HepG2 (cell line): ENCODE measurements around the gene MYL6B. TPM values are rescaled to one million over a fixed set of nuclear protein-coding genes. Genes with fewer than 3 reads are reported as not detected.
A peak's percentile ranks its signal among the peaks of the same experiment; 100 is the strongest.

Experiments
- ATAC-seq: fragments of 200-7000 bp; cut with Tn5 transposase; 3 replicates; pipeline ENCODE4 v1.9.1; 2020; ENCODE audit warnings: mild to moderate bottlenecking, moderate library complexity
- BruUV-seq: library from RNA; stranded (reverse); fragments of 400-500 nt; replicated peaks from 2 replicates; lab custom pipeline; 2021; lab: Mats Ljungman, UMichigan
- CTCF ChIA-PET: fragments of 300-600 bp; formaldehyde crosslinking; extraction: SDS; loops from one replicate; lab custom pipeline; 2021; ENCODE audit warnings: low total read pairs, inconsistent platforms, low intra/inter-chr PET ratio; lab: Yijun Ruan, JAX
- POLR2A ChIA-PET: fragments of 350-600 bp; sonication (Branson Sonifier 250); formaldehyde crosslinking; loops from one replicate; lab custom pipeline; 2020; ENCODE audit warnings: antibody characterized with exemption, inconsistent platforms; lab: Yijun Ruan, JAX
- DNase-seq: peaks from one replicate; pipeline ENCODE4 v3.0.0-alpha.2; 2015; ENCODE audit warnings: low spot score
- FAIRE-seq: peaks from 3 replicates; lab custom pipeline; 2011; peaks lifted over from hg19 to GRCh38; lab: Jason Lieb, UNC
- H2AFZ ChIP-seq: one replicate; pipeline ENCODE4 v1.6.1; 2011; ENCODE audit warnings: low read length, inconsistent platforms
- H3K27ac ChIP-seq: fragments of 300-600 bp; 3 replicates; pipeline ENCODE4 v1.8.0; 2011; ENCODE audit warnings: mixed run types, mild to moderate bottlenecking, mixed read lengths, low read length, inconsistent platforms; ENCODE audit not compliant: insufficient read depth; ENCODE audit errors: extremely low read length
- H3K27me3 ChIP-seq, 2 experiments: fragments of 200-600 bp in 1 of 2; 2 replicates in 1 of 2; 3 replicates in 1 of 2; pipeline versions ENCODE4 v1.6.0 to v1.8.0; 2011; ENCODE audit warnings: low read length in 2 of 2, mild to moderate bottlenecking in 2 of 2, moderate library complexity in 2 of 2, inconsistent platforms in 1 of 2; ENCODE audit not compliant: insufficient read depth in 2 of 2, control insufficient read depth in 1 of 2
- H3K36me3 ChIP-seq, 2 experiments: fragments of 200-600 bp in 1 of 2; replicated peaks in 1 of 2; 2 replicates in 1 of 2; 3 replicates in 1 of 2; pipeline versions ENCODE4 v1.5.1 to v1.8.0; 2011; ENCODE audit warnings: low read length in 2 of 2, inconsistent platforms in 1 of 2; ENCODE audit not compliant: insufficient read depth in 2 of 2, control insufficient read depth in 1 of 2
- H3K4me1 ChIP-seq: 2 replicates; pipeline ENCODE4 v1.5.1; 2012; ENCODE audit warnings: low read length, inconsistent platforms; ENCODE audit not compliant: insufficient read depth
- H3K4me2 ChIP-seq: 2 replicates; pipeline ENCODE4 v1.6.0; 2011; ENCODE audit warnings: low read depth, low read length, inconsistent platforms
- H3K4me3 ChIP-seq, 3 experiments: fragments of 200-600 bp in 1 of 3; sonication (generic), shearing (Covaris generic) in 1 of 3; replicated peaks in 1 of 3; 2 replicates each; pipeline ENCODE4 v1.5.1; 2011 to 2016; ENCODE audit warnings: low read length in 3 of 3, inconsistent platforms in 2 of 3, low read depth in 2 of 3, mild to moderate bottlenecking in 2 of 3, control low read depth in 1 of 3, mixed read lengths in 1 of 3; ENCODE audit not compliant: insufficient read depth in 1 of 3
- H3K79me2 ChIP-seq: one replicate; pipeline ENCODE4 v1.6.1; 2011; ENCODE audit warnings: low read length, inconsistent platforms; ENCODE audit not compliant: insufficient read depth
- H3K9ac ChIP-seq: 2 replicates; pipeline ENCODE4 v1.6.0; 2011; ENCODE audit warnings: mild to moderate bottlenecking, low read depth, low read length, inconsistent platforms; ENCODE audit not compliant: insufficient read depth
- H3K9me3 ChIP-seq: 2 replicates; pipeline ENCODE4 v1.5.1; 2012; ENCODE audit warnings: mild to moderate bottlenecking, low read length
- H4K20me1 ChIP-seq: 2 replicates; pipeline ENCODE4 v1.6.0; 2011; ENCODE audit warnings: inconsistent platforms, mild to moderate bottlenecking, low read length, moderate library complexity; ENCODE audit not compliant: insufficient read depth
- BORCS8-MEF2B ChIP-seq: sonication (generic); formaldehyde crosslinking; IDR thresholded peaks from 2 replicates; pipeline ENCODE4 v1.8.0; 2022; ENCODE audit warnings: mild to moderate bottlenecking, missing genetic modification reagents
- FOXC1 ChIP-seq: sonication (generic); formaldehyde crosslinking; IDR thresholded peaks from 2 replicates; pipeline ENCODE4 v1.8.0; 2022; ENCODE audit warnings: mild to moderate bottlenecking, missing genetic modification reagents, borderline replicate concordance
- KDM4B ChIP-seq: sonication (generic); formaldehyde crosslinking; IDR thresholded peaks from 2 replicates; pipeline ENCODE4 v1.4.0; 2020; ENCODE audit warnings: missing genetic modification reagents
- RBAK ChIP-seq: sonication (generic); formaldehyde crosslinking; IDR thresholded peaks from 2 replicates; pipeline ENCODE4 v1.5.1; 2020; ENCODE audit warnings: mild to moderate bottlenecking, missing genetic modification reagents
- TSC22D2 ChIP-seq: sonication (generic); formaldehyde crosslinking; IDR thresholded peaks from 2 replicates; pipeline ENCODE4 v1.5.1; 2020; ENCODE audit warnings: missing genetic modification reagents, mild to moderate bottlenecking, borderline replicate concordance
- ZBTB3 ChIP-seq: sonication (generic); formaldehyde crosslinking; IDR thresholded peaks from 2 replicates; pipeline ENCODE4 v1.4.0; 2020; ENCODE audit warnings: low read depth, mild to moderate bottlenecking, moderate library complexity, missing genetic modification reagents, borderline replicate concordance
- ZNF629 ChIP-seq: sonication (generic); formaldehyde crosslinking; conservative IDR thresholded peaks from 2 replicates; pipeline ENCODE4 v1.5.0; 2020; ENCODE audit warnings: missing genetic modification reagents
- ZNF652 ChIP-seq: IDR thresholded peaks from 2 replicates; pipeline ENCODE4 v1.6.1; 2016; ENCODE audit warnings: low read depth, borderline replicate concordance
- ZNF713 ChIP-seq: sonication (generic); formaldehyde crosslinking; IDR thresholded peaks from 2 replicates; pipeline ENCODE4 v1.4.0; 2020; ENCODE audit warnings: mild to moderate bottlenecking, missing genetic modification reagents
- ZNF747 ChIP-seq: sonication (generic); formaldehyde crosslinking; IDR thresholded peaks from 2 replicates; pipeline ENCODE4 v1.8.1; 2023; ENCODE audit warnings: missing genetic modification reagents, mild to moderate bottlenecking, borderline replicate concordance
- ZNF879 ChIP-seq: sonication (generic); formaldehyde crosslinking; IDR thresholded peaks from 2 replicates; pipeline ENCODE4 v1.8.1; 2023; ENCODE audit warnings: missing genetic modification reagents
- WGBS: methylation state at CpG from one replicate; pipeline ENCODE4 v1.1.6; 2017; ENCODE audit warnings: low lambda C conversion rate; 5-methylcytosine and 5-hydroxymethylcytosine counted together
- in situ Hi-C: cut with HindIII; loops from 2 replicates; pipeline ENCODE4 v1.10.0; 2017; ENCODE audit warnings: low pct_unique_long_range_greater_than_20kb; ENCODE audit not compliant: extremely low pct_ligation_motif_present
- intact Hi-C: fragments of 100-400 bp; cut with micrococcal nuclease; formaldehyde crosslinking; loops from one replicate; pipeline ENCODE4 v1.10.0; 2022; ENCODE audit not compliant: unreplicated experiment
- polyA plus RNA-seq, 8 experiments: library from polyadenylated mRNA; depleted of rRNA in 3 of 8; stranded (reverse) in 7 of 8; unstranded in 1 of 8; fragments of >200 nt; fragmentation: Illumina TruSeq in 4 of 8; extraction: Trizol in 4 of 8; gene quantifications; 2 replicates each; pipeline versions ENCODE4 v1.2.1 to v1.2.3, GENCODE V29; 2011 to 2016; ENCODE audit warnings: low read depth in 4 of 8, missing spikeins in 1 of 8, mixed read lengths in 1 of 8; ENCODE audit not compliant: insufficient read depth in 1 of 8
- total RNA-seq, 5 experiments: library from RNA; depleted of rRNA; stranded (reverse); fragments of >200 nt; fragmentation: Illumina TruSeq; extraction: Trizol; gene quantifications; 2 replicates each; pipeline ENCODE4 v1.2.3, GENCODE V29; 2016; ENCODE audit warnings: low read depth in 1 of 5
- TF ChIP-seq, protein P1 (sequence below): sonication (generic); formaldehyde crosslinking; IDR thresholded peaks from 2 replicates; pipeline ENCODE4 v1.4.0; 2020; ENCODE audit warnings: missing genetic modification reagents
- TF ChIP-seq, protein P2 (sequence below): IDR thresholded peaks from 2 replicates; pipeline ENCODE4 v1.6.1; 2012; ENCODE audit warnings: inconsistent platforms
- TF ChIP-seq, protein P3 (sequence below), 2 experiments: fragments of 450-650 bp in 1 of 2; sonication (generic) in 1 of 2; formaldehyde crosslinking; IDR thresholded peaks; 2 replicates each; pipeline versions ENCODE4 v1.5.0 to v1.8.0; 2020 to 2022; ENCODE audit warnings: mild to moderate bottlenecking in 1 of 2, missing genetic modification reagents in 1 of 2

The MYL6B gene
- total and polyA plus RNA-seq, 2 of the 13 experiments (the other 11 are each of a cell fraction or from before 2014, with no cell fraction given), result 75.7 to 88.7 TPM

DNA sequence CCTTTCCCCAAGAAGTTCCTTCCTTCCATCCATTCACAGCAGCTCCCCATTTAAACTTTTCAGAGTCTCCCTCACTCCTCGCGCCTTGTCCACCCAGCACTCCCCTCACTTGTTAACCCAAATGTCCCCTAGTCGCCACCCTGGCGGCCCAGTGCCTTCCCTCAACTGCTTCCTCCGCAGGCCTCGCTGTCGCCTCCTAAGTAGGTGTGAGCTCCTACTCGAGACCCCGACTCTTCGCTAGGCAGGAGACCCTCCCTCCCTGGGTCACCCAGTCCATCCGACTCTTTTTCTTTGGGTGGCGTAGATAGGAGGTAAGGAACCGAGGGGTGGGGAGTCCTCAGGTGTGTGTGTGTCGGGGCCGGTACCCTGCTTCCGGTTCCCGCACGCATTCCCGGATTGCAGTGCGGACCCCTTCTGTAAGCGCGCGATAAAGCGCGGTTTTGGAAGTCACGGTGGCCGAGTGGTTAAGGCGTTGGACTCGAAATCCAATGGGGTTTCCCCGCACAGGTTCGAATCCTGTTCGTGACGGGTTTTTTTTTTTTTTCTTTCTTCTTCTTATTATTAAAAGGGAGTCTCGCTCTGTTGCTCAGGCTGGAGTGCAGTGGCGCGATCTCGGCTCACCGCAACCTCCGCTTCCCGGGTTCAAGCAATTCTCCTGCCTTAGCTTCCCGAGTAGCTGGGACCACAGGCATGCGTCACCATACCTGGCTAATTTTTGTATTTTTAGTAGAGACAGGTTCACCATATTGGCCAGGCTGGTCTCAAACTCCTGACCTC, 37.7 kb downstream of the MYL6B start (continued):
- TF ChIP-seq, protein P1, sequence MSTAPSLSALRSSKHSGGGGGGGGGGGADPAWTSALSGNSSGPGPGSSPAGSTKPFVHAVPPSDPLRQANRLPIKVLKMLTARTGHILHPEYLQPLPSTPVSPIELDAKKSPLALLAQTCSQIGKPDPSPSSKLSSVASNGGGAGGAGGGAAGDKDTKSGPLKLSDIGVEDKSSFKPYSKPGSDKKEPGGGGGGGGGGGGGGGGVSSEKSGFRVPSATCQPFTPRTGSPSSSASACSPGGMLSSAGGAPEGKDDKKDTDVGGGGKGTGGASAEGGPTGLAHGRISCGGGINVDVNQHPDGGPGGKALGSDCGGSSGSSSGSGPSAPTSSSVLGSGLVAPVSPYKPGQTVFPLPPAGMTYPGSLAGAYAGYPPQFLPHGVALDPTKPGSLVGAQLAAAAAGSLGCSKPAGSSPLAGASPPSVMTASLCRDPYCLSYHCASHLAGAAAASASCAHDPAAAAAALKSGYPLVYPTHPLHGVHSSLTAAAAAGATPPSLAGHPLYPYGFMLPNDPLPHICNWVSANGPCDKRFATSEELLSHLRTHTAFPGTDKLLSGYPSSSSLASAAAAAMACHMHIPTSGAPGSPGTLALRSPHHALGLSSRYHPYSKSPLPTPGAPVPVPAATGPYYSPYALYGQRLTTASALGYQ (CRISPR knock-in tag), result 0 out of 2 replicates have a peak, but pooled peaks have one; percentile 34
- no peak for TF ChIP-seq ZNF747 (CRISPR knock-in tag)

DNA sequence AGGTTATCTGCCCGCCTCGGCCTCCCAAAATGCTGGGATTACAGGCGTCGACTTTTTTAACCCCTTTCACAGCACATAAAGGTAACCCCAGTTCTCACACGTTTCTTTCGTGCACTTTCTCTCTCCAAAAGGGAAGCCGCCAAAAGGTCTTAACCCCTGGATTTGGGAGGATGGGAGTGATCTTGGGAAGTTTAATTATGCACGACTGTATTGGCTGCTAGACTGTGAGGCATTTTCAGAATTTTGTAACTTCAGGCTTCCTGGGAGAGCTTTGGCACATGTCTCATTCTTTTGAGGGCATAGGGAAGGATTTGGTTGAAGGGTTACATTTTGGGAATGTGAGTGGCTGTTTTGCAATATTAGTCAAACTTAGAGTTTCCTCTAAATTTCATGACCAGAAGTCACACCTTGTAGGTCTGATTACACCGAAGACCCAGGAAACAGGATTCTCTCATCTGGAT, 38.3 kb downstream of the MYL6B start:
- peak overlapping the region; percentile 74 for H3K27ac ChIP-seq
- H4K20me1 ChIP-seq, result no peaks in the 10 kb centered on the region
- H3K4me2 ChIP-seq, result peak overlapping the region; percentile 86
- H3K79me2 ChIP-seq, result peaks cover 18% of the 10 kb centered on the region
- H3K4me3 ChIP-seq, result peak overlapping the region; percentile 76 to 94 (median 93)
- H3K9ac ChIP-seq, result peak overlapping the region; percentile 76
- FAIRE-seq (no peak), ATAC-seq (no peak), DNase-seq (no peak)
- WGBS, result 19% methylated on average over 9 of the region's 9 CpGs
- H3K36me3 ChIP-seq, result peaks cover 0 to 7% of the 10 kb centered on the region in 2 experiments; a peak in 1 of 5 replicates
- H3K27me3 ChIP-seq, result no peaks in the 10 kb centered on the region; a peak in 1 of 5 replicates
- CTCF ChIA-PET, result interaction anchor here (1.1 to 2.7 kb wide), 5 partner anchors 33 to 72 kb away, joined by 3 to 49 read pairs (median 3); partner anchors contain the start of genes ANKRD52, ESYT1, MYL6 and MYL6B
- intact Hi-C loops, result loop anchor here (5.0 kb wide), 2 partner anchors 33 to 272 kb away; partner anchors contain the start of gene MYL6
- POLR2A ChIA-PET, result interaction anchor here (0.7 to 3.6 kb wide), 5 partner anchors 9 to 73 kb away, joined by 4 to 48 read pairs (median 22); partner anchors contain the start of genes ESYT1, MYL6, RNF41 and ZC3H10
- in situ Hi-C loops, result loop anchor here (5.0 to 10.0 kb wide), 2 partner anchors 67 to 274 kb away; partner anchors contain the start of genes ANKRD52 and SPRYD4
- peaks cover 34% of the 10 kb centered on the region for H3K4me1 ChIP-seq
- H2AFZ ChIP-seq, result peak overlapping the region; percentile 76
- no peaks in the 10 kb centered on the region for H3K9me3 ChIP-seq
- TF ChIP-seq ZBTB3 (CRISPR knock-in tag), result 0 out of 2 replicates have a peak, but pooled peaks have one; percentile 10
- TF ChIP-seq, protein P2, sequence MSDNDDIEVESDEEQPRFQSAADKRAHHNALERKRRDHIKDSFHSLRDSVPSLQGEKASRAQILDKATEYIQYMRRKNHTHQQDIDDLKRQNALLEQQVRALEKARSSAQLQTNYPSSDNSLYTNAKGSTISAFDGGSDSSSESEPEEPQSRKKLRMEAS, result peak; percentile 22; the same call in 1 of the 2 replicates
- TF ChIP-seq ZNF713 (CRISPR knock-in tag), result 0 out of 2 replicates have a peak, but pooled peaks have one; percentile 8
- no peak for TF ChIP-seq ZNF879 (CRISPR knock-in tag)
- TF ChIP-seq BORCS8-MEF2B (CRISPR knock-in tag), result 0 out of 2 replicates have a peak, but pooled peaks have one; percentile 5
- TF ChIP-seq ZNF652 (CRISPR knock-in tag), result peak; percentile 76; the same call in 1 of the 2 replicates
- TF ChIP-seq, protein P3, sequence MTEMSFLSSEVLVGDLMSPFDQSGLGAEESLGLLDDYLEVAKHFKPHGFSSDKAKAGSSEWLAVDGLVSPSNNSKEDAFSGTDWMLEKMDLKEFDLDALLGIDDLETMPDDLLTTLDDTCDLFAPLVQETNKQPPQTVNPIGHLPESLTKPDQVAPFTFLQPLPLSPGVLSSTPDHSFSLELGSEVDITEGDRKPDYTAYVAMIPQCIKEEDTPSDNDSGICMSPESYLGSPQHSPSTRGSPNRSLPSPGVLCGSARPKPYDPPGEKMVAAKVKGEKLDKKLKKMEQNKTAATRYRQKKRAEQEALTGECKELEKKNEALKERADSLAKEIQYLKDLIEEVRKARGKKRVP (CRISPR knock-in tag; IDR thresholded peaks at IDR 0.05), result 0 out of 4 replicates have a peak, but pooled peaks of 1 of the 2 experiments have one; percentile 2
- no peak for TF ChIP-seq RBAK (CRISPR knock-in tag)
- TF ChIP-seq KDM4B (CRISPR knock-in tag), result no peak
- no peak for TF ChIP-seq TSC22D2
- TF ChIP-seq ZNF629 (CRISPR knock-in tag), result no peak
- TF ChIP-seq FOXC1 (CRISPR knock-in tag), result no peak
- BruUV-seq, result no TSS peak
